VCaP (cell line): Measurements from ENCODE around the gene FNDC8.

Source experiments
- H3K27ac ChIP-seq: fragments of 450-650 bp; 2 replicates; pipeline ENCODE4 v1.5.1; 2017
- TF ChIP-seq, protein P1 (sequence below): fragments of 450-650 bp; conservative IDR thresholded peaks from 2 replicates; pipeline ENCODE4 v1.5.1; 2017; ENCODE audit warnings: mild to moderate bottlenecking, moderate library complexity

FNDC8 gene

DNA sequence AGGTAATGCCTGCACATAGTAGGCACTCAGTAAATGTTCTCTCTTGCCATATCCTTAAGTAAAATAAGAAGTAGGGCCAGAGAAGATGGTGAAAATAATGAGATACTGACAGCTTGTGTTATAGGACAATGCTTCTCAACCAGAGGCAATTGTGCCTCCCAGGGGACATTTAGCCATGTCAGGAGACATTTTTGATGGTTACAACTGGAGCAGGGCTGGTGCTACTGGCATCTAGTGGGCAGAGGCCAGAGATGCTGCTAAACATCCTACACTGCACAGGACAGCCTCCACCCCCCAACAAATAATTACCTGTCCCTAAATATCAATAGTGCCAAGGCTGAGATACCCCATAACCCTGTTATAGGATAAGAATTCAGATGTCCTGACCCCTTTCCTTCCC, 3.4 kb upstream of the FNDC8 start:
- TF ChIP-seq, protein P1, sequence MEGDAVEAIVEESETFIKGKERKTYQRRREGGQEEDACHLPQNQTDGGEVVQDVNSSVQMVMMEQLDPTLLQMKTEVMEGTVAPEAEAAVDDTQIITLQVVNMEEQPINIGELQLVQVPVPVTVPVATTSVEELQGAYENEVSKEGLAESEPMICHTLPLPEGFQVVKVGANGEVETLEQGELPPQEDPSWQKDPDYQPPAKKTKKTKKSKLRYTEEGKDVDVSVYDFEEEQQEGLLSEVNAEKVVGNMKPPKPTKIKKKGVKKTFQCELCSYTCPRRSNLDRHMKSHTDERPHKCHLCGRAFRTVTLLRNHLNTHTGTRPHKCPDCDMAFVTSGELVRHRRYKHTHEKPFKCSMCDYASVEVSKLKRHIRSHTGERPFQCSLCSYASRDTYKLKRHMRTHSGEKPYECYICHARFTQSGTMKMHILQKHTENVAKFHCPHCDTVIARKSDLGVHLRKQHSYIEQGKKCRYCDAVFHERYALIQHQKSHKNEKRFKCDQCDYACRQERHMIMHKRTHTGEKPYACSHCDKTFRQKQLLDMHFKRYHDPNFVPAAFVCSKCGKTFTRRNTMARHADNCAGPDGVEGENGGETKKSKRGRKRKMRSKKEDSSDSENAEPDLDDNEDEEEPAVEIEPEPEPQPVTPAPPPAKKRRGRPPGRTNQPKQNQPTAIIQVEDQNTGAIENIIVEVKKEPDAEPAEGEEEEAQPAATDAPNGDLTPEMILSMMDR = peak; percentile 71
- H3K27ac ChIP-seq = peak overlapping the region; percentile 89; the same call in 1 of the 2 replicates

DNA sequence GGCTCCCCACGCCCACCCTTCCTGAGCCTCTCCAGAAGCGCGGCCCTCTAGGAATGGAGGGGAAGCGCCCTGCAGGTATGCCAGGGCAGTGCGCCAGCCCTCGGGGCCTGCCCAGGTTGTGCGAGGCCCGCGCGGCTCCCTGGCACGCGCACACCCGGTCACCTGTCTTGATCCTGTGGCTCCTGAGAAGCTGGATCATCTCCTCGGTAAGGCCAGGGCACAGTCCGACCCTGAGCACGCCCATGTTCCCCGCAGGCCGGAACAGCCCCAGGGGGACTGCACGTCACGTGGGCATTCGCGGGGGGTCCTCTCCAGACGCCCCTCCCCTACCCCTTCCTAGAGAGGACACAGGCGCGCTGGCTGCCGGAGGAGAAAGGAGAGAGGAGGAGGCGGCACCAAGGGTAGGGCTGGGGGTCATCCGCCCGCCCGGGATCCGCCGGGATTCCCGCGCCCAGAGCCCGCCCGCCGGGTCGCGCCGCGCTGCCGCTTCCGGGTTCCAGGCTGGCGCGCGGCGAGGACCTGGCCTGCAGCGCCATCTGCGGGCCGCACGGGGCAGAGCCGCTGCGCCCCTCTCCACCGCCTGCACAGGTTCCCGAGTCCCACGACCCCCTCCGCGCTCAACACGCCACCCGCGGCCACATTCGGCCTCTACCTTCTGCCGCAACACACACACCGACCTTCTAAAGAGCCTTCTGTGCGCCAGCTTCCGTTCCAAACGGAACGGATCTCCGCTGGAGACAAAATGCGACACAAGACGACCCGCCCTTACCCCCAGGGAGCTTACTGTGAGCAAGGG, 1.8 kb upstream of the FNDC8 start, which contains the start of gene RAD51D:
TSS of gene RAD51D (minus strand) at position 491 of the 796 bp plus-strand sequence. CDS start at position 244, 247 bp downstream.
- H3K27ac ChIP-seq = peak within 1 kb of the TSS; percentile 89
- TF ChIP-seq, protein P1 = peak; percentile 100

DNA sequence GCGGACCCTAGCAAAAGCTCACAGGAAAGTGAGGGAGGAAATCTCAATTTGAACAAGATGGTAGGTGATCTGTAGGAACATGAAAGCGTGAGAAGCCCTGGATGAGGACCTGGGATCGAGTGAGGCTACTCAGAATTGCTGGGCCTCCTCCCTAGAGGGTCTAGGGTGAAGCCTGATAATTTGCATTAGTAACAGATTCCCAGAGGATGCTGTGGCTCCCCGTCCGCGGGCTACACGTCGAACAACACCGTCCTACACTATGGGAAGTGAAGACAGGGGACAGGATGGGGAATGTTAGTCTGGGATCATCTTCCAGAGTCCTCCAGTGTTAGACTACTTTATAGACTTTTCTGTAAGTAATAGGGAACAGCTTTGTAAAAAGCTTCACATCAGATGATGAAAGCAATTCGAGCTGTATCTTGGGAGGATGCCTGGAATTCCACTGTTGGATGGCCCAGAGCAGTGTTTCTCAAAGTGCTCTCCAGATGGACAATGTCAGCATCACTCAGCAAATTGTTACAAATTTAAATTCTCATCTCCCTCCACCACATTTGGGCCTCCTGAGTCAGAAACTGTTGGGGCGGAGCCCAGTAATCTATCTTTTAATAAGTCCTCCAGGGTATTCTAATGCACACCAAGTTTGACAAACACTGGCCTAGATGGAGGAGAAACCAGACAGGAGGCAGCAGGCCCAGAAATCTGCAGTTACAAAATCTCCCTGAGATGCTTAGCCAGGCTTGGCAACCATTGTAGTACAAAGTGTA, 6.5 kb downstream of the FNDC8 start:
- TF ChIP-seq, protein P1 = no peak
- H3K27ac ChIP-seq = no peak overlapping the region

DNA sequence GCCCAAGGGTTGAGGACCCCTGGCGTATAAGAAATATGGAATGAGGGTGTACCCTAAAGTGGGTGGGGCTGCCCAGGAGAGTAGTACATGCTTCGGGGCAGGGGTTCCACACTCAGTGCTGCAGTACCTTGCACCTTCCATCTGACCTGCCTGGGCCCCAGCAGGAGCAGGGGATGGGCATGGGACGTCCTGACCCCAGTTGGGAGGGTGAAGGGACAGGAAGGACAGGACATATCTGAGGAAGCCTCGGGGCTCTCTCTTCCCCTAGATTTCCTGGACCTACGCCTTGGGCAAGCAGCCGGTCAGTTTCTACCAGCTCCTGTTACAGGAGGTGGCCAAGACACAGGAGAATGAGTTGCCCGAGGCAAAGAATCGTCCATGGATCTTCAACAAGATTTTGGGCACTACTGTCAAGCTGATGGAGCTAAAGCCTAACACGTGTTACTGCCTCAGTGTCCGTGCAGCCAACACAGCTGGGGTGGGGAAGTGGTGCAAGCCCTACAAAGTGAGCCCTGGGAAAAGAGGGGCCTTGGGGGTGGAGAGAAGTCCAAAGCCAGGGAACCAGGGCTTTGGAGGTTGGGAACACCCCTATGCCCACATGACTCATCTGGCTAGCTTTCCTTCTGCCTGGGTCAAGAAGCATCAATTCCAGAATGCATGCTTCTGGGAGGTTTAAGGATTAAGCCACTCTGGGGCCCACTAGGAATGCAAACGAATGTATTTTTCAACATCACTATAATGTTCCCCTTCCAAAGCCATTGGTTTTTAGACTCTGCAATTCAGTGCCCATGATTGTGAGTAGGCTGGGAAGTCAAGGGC, 7.9 kb downstream of the FNDC8 start:
- TF ChIP-seq, protein P1 = no peak
- H3K27ac ChIP-seq = no peak overlapping the region

DNA sequence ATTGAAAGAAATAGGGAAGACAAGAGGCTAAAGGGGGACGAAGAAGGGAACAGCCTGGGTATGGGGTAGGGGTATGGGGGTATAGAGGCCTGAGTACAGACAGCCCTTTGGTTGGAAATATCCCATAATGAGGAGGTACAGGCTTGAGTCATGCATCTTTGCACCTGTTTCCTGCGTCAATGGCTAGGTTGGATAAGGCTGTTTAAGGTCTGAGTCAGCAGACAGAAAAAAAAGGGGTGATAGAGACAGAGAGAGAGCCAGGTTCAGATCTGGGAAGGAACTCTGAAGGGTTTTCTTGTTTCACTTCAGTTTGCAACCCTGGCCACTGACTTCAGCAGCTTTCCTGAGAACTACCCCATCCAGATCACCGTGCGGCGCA, 8.5 kb downstream of the FNDC8 start:
- TF ChIP-seq, protein P1 = no peak
- H3K27ac ChIP-seq = no peak overlapping the region

DNA sequence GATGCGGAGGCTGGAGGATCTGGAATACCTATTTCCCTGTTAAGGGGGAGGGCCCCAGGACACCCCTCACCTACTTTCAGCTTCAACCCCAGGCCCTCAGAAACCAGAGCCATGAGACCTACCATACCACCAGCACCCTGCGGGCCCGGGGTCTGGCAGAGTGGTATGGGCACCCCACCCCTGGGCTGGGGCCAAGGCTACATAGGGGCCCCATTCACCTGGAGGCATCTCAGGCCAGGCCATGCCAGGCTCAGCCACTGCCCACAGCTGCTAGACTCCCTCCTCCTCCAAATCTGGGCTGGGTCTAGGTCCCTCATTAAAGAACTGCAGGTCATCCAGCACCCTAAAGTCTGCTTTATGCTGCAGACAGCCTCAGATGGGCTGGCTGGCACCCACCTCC, 9.0 kb downstream of the FNDC8 start:
- TF ChIP-seq, protein P1 = no peak
- no peak overlapping the region for H3K27ac ChIP-seq

DNA sequence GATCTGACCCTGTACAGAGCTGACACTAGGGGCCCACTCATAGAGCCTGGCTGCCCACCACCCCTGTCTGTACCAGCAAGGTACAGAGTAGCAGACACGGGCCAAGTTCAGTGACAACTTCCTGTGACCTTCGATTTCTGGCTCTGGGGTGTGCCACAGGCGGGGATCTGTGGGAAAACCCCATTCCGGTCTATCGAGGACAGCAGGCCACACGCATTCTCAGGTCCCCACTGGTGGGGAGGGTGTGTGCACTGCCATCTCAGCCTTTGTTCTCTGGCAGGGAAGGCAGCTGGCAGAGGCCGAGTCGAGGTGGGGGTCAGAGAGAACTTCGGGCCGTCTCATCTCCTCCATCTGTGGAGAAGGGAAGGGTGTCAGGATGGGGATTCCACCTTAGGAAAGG, 10.7 kb downstream of the FNDC8 start:
- TF ChIP-seq, protein P1 = no peak
- no peak overlapping the region for H3K27ac ChIP-seq
